GM23248 (cell line): Measurements from ENCODE around the gene CREBBP. TPM values are rescaled to one million over a fixed set of nuclear protein-coding genes. Genes with fewer than 3 reads are reported as not detected.

Source experiments
- DNase-seq: peaks from one replicate; pipeline ENCODE4 v3.0.0-alpha.2; 2015
- H2AFZ ChIP-seq: fragments of 200-600 bp; sonication (generic); 2 replicates; pipeline ENCODE4 v1.6.1; 2016; ENCODE audit warnings: antibody characterized with exemption
- H3F3A ChIP-seq: fragments of 200-600 bp; sonication (generic); 2 replicates; pipeline ENCODE4 v1.6.1; 2016; ENCODE audit warnings: mild to moderate bottlenecking, antibody characterized with exemption, mixed run types; ENCODE audit not compliant: insufficient read depth
- H3K27ac ChIP-seq: fragments of 200-600 bp; sonication (generic); 2 replicates; pipeline ENCODE4 v1.5.1; 2016; ENCODE audit warnings: mild to moderate bottlenecking
- H3K27me3 ChIP-seq: fragments of 200-600 bp; sonication (generic); replicated peaks from 2 replicates; pipeline ENCODE4 v1.6.1; 2016; ENCODE audit warnings: mild to moderate bottlenecking; ENCODE audit not compliant: insufficient read depth
- H3K36me3 ChIP-seq: fragments of 200-600 bp; sonication (generic); 2 replicates; pipeline ENCODE4 v1.6.1; 2016; ENCODE audit warnings: low read depth, mild to moderate bottlenecking
- H3K4me1 ChIP-seq: fragments of 200-600 bp; sonication (generic); 2 replicates; pipeline ENCODE4 v1.6.1; 2016; ENCODE audit warnings: mild to moderate bottlenecking; ENCODE audit not compliant: insufficient read depth
- H3K4me2 ChIP-seq: fragments of 200-600 bp; sonication (generic); one replicate; pipeline ENCODE4 v1.6.1; 2016; ENCODE audit warnings: mild to moderate bottlenecking; ENCODE audit not compliant: unreplicated experiment
- H3K4me3 ChIP-seq: fragments of 200-600 bp; sonication (generic); 2 replicates; pipeline ENCODE4 v1.5.1; 2016; ENCODE audit warnings: mild to moderate bottlenecking
- H3K79me2 ChIP-seq: fragments of 200-600 bp; sonication (generic); 2 replicates; pipeline ENCODE4 v1.6.1; 2016; ENCODE audit warnings: mild to moderate bottlenecking; ENCODE audit not compliant: insufficient read depth
- H3K9ac ChIP-seq: fragments of 200-600 bp; sonication (generic); 2 replicates; pipeline ENCODE4 v1.6.1; 2016; ENCODE audit warnings: mild to moderate bottlenecking
- H3K9me2 ChIP-seq: fragments of 200-600 bp; sonication (generic); 2 replicates; pipeline ENCODE4 v1.6.1; 2016; ENCODE audit warnings: mixed run types, mild to moderate bottlenecking, moderate library complexity; ENCODE audit not compliant: insufficient read depth
- H3K9me3 ChIP-seq: fragments of 200-600 bp; sonication (generic); one replicate; pipeline ENCODE4 v1.6.1; 2017; ENCODE audit warnings: low read depth
- H4K20me1 ChIP-seq: fragments of 200-600 bp; sonication (generic); 2 replicates; pipeline ENCODE4 v1.6.0; 2016; ENCODE audit not compliant: insufficient read depth
- EZH2 ChIP-seq: fragments of 200-600 bp; sonication (generic); IDR thresholded peaks from 2 replicates; pipeline ENCODE4 v1.6.1; 2018; ENCODE audit warnings: antibody characterized with exemption, mild to moderate bottlenecking; ENCODE audit not compliant: insufficient read depth, poor library complexity, severe bottlenecking
- EZH2phosphoT487 ChIP-seq: fragments of 200-600 bp; sonication (generic); IDR thresholded peaks from 2 replicates; pipeline ENCODE4 v1.6.1; 2018; ENCODE audit warnings: antibody characterized with exemption, moderate library complexity, mild to moderate bottlenecking, low read depth; ENCODE audit not compliant: insufficient read depth
- WGBS, 2 experiments: methylation state at CpG; one replicate each; pipeline ENCODE4 v1.1.6; 2015 to 2017; ENCODE audit warnings: low lambda C conversion rate in 2 of 2, low coverage in 1 of 2; ENCODE audit errors: missing lambda C conversion rate in 2 of 2; 5-methylcytosine and 5-hydroxymethylcytosine counted together
- in situ Hi-C: fragments of 300-500 bp; cut with MboI; formaldehyde crosslinking; loops from 2 replicates; pipeline ENCODE4 v1.15.0; 2020
- polyA plus RNA-seq: library from polyadenylated mRNA; unstranded; fragments of >200 nt; fragmentation: Nextera tagmentation; extraction: Ambion mirVana; gene quantifications from 2 replicates; pipeline ENCODE4 v1.2.1, GENCODE V29; 2016
- total RNA-seq: library from RNA; depleted of rRNA; stranded (reverse); fragments of >200 nt; shearing (Covaris generic); gene quantifications from 2 replicates; pipeline ENCODE4 v1.2.3, GENCODE V29; 2014

CREBBP gene
- total and polyA plus RNA-seq, 2 experiments from 2014 or later, result 11.7 to 11.9 TPM

- in situ Hi-C loops, result no loop called here
- Histone ChIP-seq H3K4me3 (peak overlapping the region; percentile 91), H3F3A (peaks cover 16% of the 10 kb centered on the region), H3K27me3 (no peaks in the 10 kb centered on the region), H2AFZ (no peak overlapping the region), H3K9me2 (no peaks in the 10 kb centered on the region), H3K4me2 (peak overlapping the region; percentile 86), H3K9me3 (no peaks in the 10 kb centered on the region), H3K4me1 (peaks cover 27% of the 10 kb centered on the region), H3K27ac (no peak overlapping the region), H3K79me2 (peaks cover 54% of the 10 kb centered on the region), H3K36me3 (no peaks in the 10 kb centered on the region), H4K20me1 (peaks cover 48% of the 10 kb centered on the region), H3K9ac (peak overlapping the region; percentile 85)
- DNase-seq, result peak; percentile 63
- WGBS, 2 experiments, result 0 to 2% methylated on average over 28 to 50 of the region's 50 CpGs
- no peak for TF ChIP-seq EZH2phosphoT487
- no peak for TF ChIP-seq EZH2
Observed at GRCh38 chr16:3879258-3879886, 1.1 kb downstream of the CREBBP start.

DNA sequence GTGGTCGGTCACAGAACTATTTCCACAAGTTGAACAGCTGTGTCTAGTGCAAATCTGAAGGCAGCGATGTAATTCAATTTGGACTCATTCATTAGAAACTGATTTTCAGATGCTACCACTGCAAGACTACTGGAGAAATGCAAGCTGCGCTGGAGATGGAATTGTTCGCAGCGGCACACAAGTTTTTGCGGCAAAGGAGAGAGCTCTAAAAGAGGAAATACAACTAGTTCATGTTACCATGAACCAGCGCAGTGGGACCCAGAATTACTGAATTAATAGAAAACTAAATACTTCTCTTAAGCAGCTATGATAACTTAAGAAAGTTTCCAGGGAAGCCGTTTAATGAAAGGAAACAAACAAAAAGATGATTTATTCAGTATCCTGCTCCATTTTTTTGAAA, 1.9 kb downstream of the CREBBP start:
- peak; percentile 50 for DNase-seq
- in situ Hi-C loops, result no loop called here
- Histone ChIP-seq H2AFZ (no peak overlapping the region), H3K9ac (peak overlapping the region; percentile 85), H3K36me3 (no peaks in the 10 kb centered on the region), H3K9me2 (no peaks in the 10 kb centered on the region), H4K20me1 (peaks cover 54% of the 10 kb centered on the region), H3K27ac (no peak overlapping the region), H3K9me3 (no peaks in the 10 kb centered on the region), H3K4me2 (peak overlapping the region; percentile 86), H3K27me3 (no peaks in the 10 kb centered on the region), H3K79me2 (peaks cover 62% of the 10 kb centered on the region), H3F3A (peaks cover 16% of the 10 kb centered on the region), H3K4me3 (peak overlapping the region; percentile 91), H3K4me1 (peaks cover 33% of the 10 kb centered on the region)
- TF ChIP-seq EZH2 (no peak), EZH2phosphoT487 (no peak)
- WGBS, 2 experiments, result 5 to 9% methylated on average over 8 of the region's 8 CpGs

GRCh38 chr16:3876695-3877094, 3.8 kb downstream of the CREBBP start:
- Histone ChIP-seq H3K4me1 (peaks cover 48% of the 10 kb centered on the region), H3K9me3 (no peaks in the 10 kb centered on the region), H3K79me2 (peaks cover 81% of the 10 kb centered on the region), H4K20me1 (peaks cover 66% of the 10 kb centered on the region), H3K9me2 (no peaks in the 10 kb centered on the region), H2AFZ (no peak overlapping the region), H3K36me3 (no peaks in the 10 kb centered on the region), H3K4me2 (peak overlapping the region; percentile 37), H3K27me3 (no peaks in the 10 kb centered on the region), H3K4me3 (peak overlapping the region; percentile 16), H3K27ac (peak overlapping the region; percentile 46), H3K9ac (no peak overlapping the region), H3F3A (peaks cover 27% of the 10 kb centered on the region)
- DNase-seq, result peak; percentile 86
- TF ChIP-seq EZH2 (no peak), EZH2phosphoT487 (no peak)
- in situ Hi-C loops, result no loop called here
- WGBS, 2 experiments, result 12 to 13% methylated on average over 6 of the region's 6 CpGs

GRCh38 chr16:3876160-3876559, 4.4 kb downstream of the CREBBP start:
- H3K79me2 ChIP-seq, result peaks cover 85% of the 10 kb centered on the region
- H3K4me3 ChIP-seq, result peak overlapping the region; percentile 16; the same call in 1 of the 2 replicates
- no peak for DNase-seq
- H3K4me1 ChIP-seq, result peaks cover 52% of the 10 kb centered on the region
- no peak overlapping the region for H3K9ac ChIP-seq
- H3F3A ChIP-seq, result peaks cover 33% of the 10 kb centered on the region
- H3K9me2 ChIP-seq, result no peaks in the 10 kb centered on the region
- H4K20me1 ChIP-seq, result peaks cover 69% of the 10 kb centered on the region
- H3K4me2 ChIP-seq, result peak overlapping the region; percentile 37
- H2AFZ ChIP-seq, result no peak overlapping the region
- in situ Hi-C loops, result no loop called here
- TF ChIP-seq EZH2, result no peak
- no peak for TF ChIP-seq EZH2phosphoT487
- H3K27me3 ChIP-seq, result no peaks in the 10 kb centered on the region
- H3K36me3 ChIP-seq, result no peaks in the 10 kb centered on the region
- H3K27ac ChIP-seq, result peak overlapping the region; percentile 46
- H3K9me3 ChIP-seq, result no peaks in the 10 kb centered on the region
